ENCODE data around the gene ULBP2.

- TF ChIP-seq CTCF (IDR thresholded peaks at IDR 0.05) (no peak), ZFX (IDR thresholded peaks at IDR 0.05; ENCODE audit: borderline replicate concordance) (no peak)
Measured at GRCh38 chr6:149913540-149914240, 28.1 kb upstream of the ULBP2 start.
